ENCODE results near the gene RNASE4.

The RNASE4 gene

GRCh38 chr14:20746566-20746965 lies 62.2 kb downstream of the RNASE4 start:
- FAIRE-seq = no peak

GRCh38 chr14:20748439-20748838 lies 64.1 kb downstream of the RNASE4 start:
- FAIRE-seq = no peak

- FAIRE-seq = no peak
Measured at GRCh38 chr14:20750194-20750593, 65.8 kb downstream of the RNASE4 start.

Data from TTC549 (cell line).